HEK293 (cell line): ENCODE measurements around the gene GJB3.
"Not testable (repeated sequence)": the region's sequence is repeated elsewhere in the genome, so short reads cannot be mapped to it uniquely, and the experiment has no call there.

Experiments
- CTCF ChIA-PET: fragments of 350-600 bp; formaldehyde crosslinking; extraction: SDS; loops from one replicate; lab custom pipeline; 2021; ENCODE audit warnings: antibody characterized with exemption; lab: Yijun Ruan, JAX
- POLR2A ChIA-PET: fragments of 300-600 bp; formaldehyde crosslinking; extraction: SDS; loops from one replicate; lab custom pipeline; 2020; ENCODE audit warnings: antibody characterized with exemption, inconsistent platforms; lab: Yijun Ruan, JAX
- H3K27ac ChIP-seq: fragments of 200-500 bp; sonication (Bioruptor generic); 2 replicates; pipeline ENCODE4 v1.5.1; 2014; ENCODE audit warnings: low read depth, low read length, control low read depth, inconsistent platforms; ENCODE audit errors: extremely low read depth
- H3K36me3 ChIP-seq, 2 experiments: fragments of 200-500 bp in 1 of 2; sonication (Bioruptor generic) in 1 of 2; 1 replicate in 1 of 2; 2 replicates in 1 of 2; pipeline ENCODE4 v1.5.1; 2014 to 2017; ENCODE audit warnings: inconsistent platforms in 2 of 2, low read length in 2 of 2; ENCODE audit not compliant: control insufficient read depth in 2 of 2, insufficient read depth in 1 of 2
- H3K4me1 ChIP-seq: fragments of 200-500 bp; sonication (Bioruptor generic); 2 replicates; pipeline ENCODE4 v1.5.1; 2014; ENCODE audit warnings: mild to moderate bottlenecking, low read length, inconsistent platforms; ENCODE audit not compliant: control insufficient read depth, insufficient read depth
- H3K4me3 ChIP-seq: 2 replicates; pipeline ENCODE4 v1.5.1; 2011; ENCODE audit warnings: low read depth, mild to moderate bottlenecking, control low read depth, low read length, moderate library complexity
- H3K9me3 ChIP-seq: fragments of 200-500 bp; sonication (Bioruptor generic); 2 replicates; pipeline ENCODE4 v1.5.1; 2014; ENCODE audit warnings: low read depth, low read length, inconsistent platforms; ENCODE audit not compliant: control insufficient read depth, insufficient read depth
- KLF1 ChIP-seq: fragments of 450-650 bp; formaldehyde crosslinking; IDR thresholded peaks from 2 replicates; pipeline ENCODE4 v1.5.1; 2016; ENCODE audit warnings: missing biosample characterization, missing genetic modification characterization
- PRDM2 ChIP-seq: fragments of 450-650 bp; formaldehyde crosslinking; IDR thresholded peaks from 2 replicates; pipeline ENCODE4 v1.5.1; 2016; ENCODE audit warnings: missing biosample characterization, missing genetic modification characterization, borderline replicate concordance
- SP7 ChIP-seq: fragments of 450-650 bp; formaldehyde crosslinking; IDR thresholded peaks from 2 replicates; pipeline ENCODE4 v1.5.1; 2016; ENCODE audit warnings: missing biosample characterization, missing genetic modification characterization
- TSHZ1 ChIP-seq: fragments of 450-650 bp; formaldehyde crosslinking; IDR thresholded peaks from 2 replicates; pipeline ENCODE4 v1.5.1; 2016; ENCODE audit warnings: missing biosample characterization, missing genetic modification characterization, borderline replicate concordance
- ZNF121 ChIP-seq: fragments of 450-650 bp; formaldehyde crosslinking; IDR thresholded peaks from 2 replicates; pipeline ENCODE4 v1.5.1; 2016; ENCODE audit warnings: missing biosample characterization, missing genetic modification characterization
- ZNF140 ChIP-seq: fragments of 450-650 bp; formaldehyde crosslinking; IDR thresholded peaks from 2 replicates; pipeline ENCODE4 v1.5.1; 2016; ENCODE audit warnings: missing biosample characterization, missing genetic modification characterization
- ZNF302 ChIP-seq: fragments of 450-650 bp; formaldehyde crosslinking; IDR thresholded peaks from 2 replicates; pipeline ENCODE4 v1.5.1; 2016; ENCODE audit warnings: missing biosample characterization, missing genetic modification characterization, low read depth
- ZNF350 ChIP-seq: fragments of 450-650 bp; formaldehyde crosslinking; IDR thresholded peaks from 2 replicates; pipeline ENCODE4 v1.5.0; 2017; ENCODE audit warnings: missing biosample characterization, mild to moderate bottlenecking, missing genetic modification characterization
- ZNF37A ChIP-seq: fragments of 450-650 bp; IDR thresholded peaks from 2 replicates; pipeline ENCODE4 v1.5.1; 2018; ENCODE audit warnings: missing biosample characterization, missing genetic modification characterization
- ZNF398 ChIP-seq: fragments of 450-650 bp; formaldehyde crosslinking; IDR thresholded peaks from 2 replicates; pipeline ENCODE4 v1.5.1; 2017; ENCODE audit warnings: missing biosample characterization, missing genetic modification characterization
- ZNF768 ChIP-seq: fragments of 450-650 bp; formaldehyde crosslinking; IDR thresholded peaks from 2 replicates; pipeline ENCODE4 v1.5.1; 2018; ENCODE audit warnings: missing biosample characterization, mild to moderate bottlenecking, missing genetic modification characterization
- ZNF785 ChIP-seq: fragments of 450-650 bp; formaldehyde crosslinking; IDR thresholded peaks from 2 replicates; pipeline ENCODE4 v1.5.1; 2016; ENCODE audit warnings: missing biosample characterization, missing genetic modification characterization
- ZNF837 ChIP-seq: fragments of 450-650 bp; formaldehyde crosslinking; IDR thresholded peaks from 2 replicates; pipeline ENCODE4 v1.5.1; 2016; ENCODE audit warnings: missing biosample characterization, missing genetic modification characterization
- ZSCAN23 ChIP-seq: fragments of 450-650 bp; formaldehyde crosslinking; IDR thresholded peaks from 2 replicates; pipeline ENCODE4 v1.5.1; 2016; ENCODE audit warnings: missing biosample characterization, missing genetic modification characterization
- TF ChIP-seq, protein P1 (sequence below): fragments of 450-650 bp; formaldehyde crosslinking; IDR thresholded peaks from 2 replicates; pipeline ENCODE4 v1.5.1; 2016; ENCODE audit warnings: missing biosample characterization, missing genetic modification characterization
- TF ChIP-seq, protein P2 (sequence below): fragments of 450-650 bp; formaldehyde crosslinking; IDR thresholded peaks from 2 replicates; pipeline ENCODE4 v1.5.1; 2016; ENCODE audit warnings: missing biosample characterization, missing genetic modification characterization

The GJB3 gene

DNA sequence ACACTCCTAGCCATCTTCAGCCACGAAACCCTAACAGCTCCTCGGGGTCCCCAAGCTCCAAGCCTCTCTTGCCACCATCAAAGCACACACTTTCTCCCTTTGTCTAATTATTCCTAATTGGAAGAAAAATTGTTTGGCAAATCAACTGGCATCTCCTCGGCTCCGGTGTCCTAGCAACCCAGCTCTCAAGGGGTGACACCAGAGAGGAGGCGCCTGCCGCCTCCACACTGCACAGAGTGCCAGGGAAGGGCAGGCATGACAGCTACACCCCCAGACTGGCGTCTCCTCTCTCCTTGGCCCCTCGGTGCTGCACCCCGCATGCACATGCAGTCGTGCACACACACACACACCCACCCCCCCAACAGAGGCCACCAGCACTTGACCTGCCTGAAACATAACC, 44.3 kb upstream of the GJB3 start (continued):
- TF ChIP-seq, protein P1, sequence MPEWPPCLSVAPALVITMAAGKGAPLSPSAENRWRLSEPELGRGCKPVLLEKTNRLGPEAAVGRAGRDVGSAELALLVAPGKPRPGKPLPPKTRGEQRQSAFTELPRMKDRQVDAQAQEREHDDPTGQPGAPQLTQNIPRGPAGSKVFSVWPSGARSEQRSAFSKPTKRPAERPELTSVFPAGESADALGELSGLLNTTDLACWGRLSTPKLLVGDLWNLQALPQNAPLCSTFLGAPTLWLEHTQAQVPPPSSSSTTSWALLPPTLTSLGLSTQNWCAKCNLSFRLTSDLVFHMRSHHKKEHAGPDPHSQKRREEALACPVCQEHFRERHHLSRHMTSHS (tag by site-specific recombination) = no peak
- TF ChIP-seq TSHZ1 (tag by site-specific recombination) = no peak
- TF ChIP-seq ZNF140 (tag by site-specific recombination) = no peak
- TF ChIP-seq, protein P2, sequence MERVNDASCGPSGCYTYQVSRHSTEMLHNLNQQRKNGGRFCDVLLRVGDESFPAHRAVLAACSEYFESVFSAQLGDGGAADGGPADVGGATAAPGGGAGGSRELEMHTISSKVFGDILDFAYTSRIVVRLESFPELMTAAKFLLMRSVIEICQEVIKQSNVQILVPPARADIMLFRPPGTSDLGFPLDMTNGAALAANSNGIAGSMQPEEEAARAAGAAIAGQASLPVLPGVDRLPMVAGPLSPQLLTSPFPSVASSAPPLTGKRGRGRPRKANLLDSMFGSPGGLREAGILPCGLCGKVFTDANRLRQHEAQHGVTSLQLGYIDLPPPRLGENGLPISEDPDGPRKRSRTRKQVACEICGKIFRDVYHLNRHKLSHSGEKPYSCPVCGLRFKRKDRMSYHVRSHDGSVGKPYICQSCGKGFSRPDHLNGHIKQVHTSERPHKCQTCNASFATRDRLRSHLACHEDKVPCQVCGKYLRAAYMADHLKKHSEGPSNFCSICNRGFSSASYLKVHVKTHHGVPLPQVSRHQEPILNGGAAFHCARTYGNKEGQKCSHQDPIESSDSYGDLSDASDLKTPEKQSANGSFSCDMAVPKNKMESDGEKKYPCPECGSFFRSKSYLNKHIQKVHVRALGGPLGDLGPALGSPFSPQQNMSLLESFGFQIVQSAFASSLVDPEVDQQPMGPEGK (tag by site-specific recombination) = no peak
- no peak for TF ChIP-seq ZNF768 (tag by site-specific recombination)
- TF ChIP-seq PRDM2 (tag by site-specific recombination) = no peak

DNA sequence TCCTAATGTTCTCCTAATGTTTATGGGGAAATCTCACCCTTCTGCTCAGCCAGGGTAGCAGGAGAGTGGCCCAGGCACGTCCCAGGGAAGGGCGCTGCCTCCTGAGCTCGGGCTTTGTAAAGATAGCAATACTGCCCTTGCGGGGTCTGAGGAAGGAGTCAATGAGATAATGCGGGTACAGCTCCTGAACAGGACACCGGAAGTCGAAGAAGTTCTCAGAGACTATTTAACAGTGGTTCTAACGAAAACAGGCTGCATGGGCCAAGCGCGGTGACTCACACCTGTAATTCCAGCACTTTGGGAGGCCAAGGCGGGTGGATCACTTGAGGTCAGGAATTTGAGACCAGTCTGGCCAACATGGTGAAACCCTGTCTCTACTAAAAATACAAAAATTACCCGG, 43.8 kb upstream of the GJB3 start:
- POLR2A ChIA-PET, H3K4me1 ChIP-seq, H3K36me3 ChIP-seq, H3K27ac ChIP-seq, H3K4me3 ChIP-seq, H3K9me3 ChIP-seq: not testable (repeated sequence)
- CTCF ChIA-PET = interaction anchor here (0.7 kb wide), 1 partner anchor 574 kb away, joined by 5 read pairs; no protein-coding TSS in a partner anchor

- Histone ChIP-seq H3K36me3 (no peaks in the 10 kb centered on the region), H3K4me3 (no peak overlapping the region), H3K4me1 (no peaks in the 10 kb centered on the region), H3K27ac (no peak overlapping the region), H3K9me3 (no peaks in the 10 kb centered on the region)
- POLR2A ChIA-PET = no interaction called here
- no peak for TF ChIP-seq ZNF398
- TF ChIP-seq KLF1 (tag by site-specific recombination) = no peak
- no peak for TF ChIP-seq ZNF302 (tag by site-specific recombination)
- TF ChIP-seq ZNF837 (tag by site-specific recombination) = no peak
- no peak for TF ChIP-seq ZNF785 (tag by site-specific recombination)
- no peak for TF ChIP-seq SP7 (tag by site-specific recombination)
- TF ChIP-seq ZSCAN23 (tag by site-specific recombination) = no peak
- TF ChIP-seq ZNF350 (tag by site-specific recombination) = no peak
- no peak for TF ChIP-seq ZNF121 (tag by site-specific recombination)
- no peak for TF ChIP-seq ZNF37A
- CTCF ChIA-PET = interaction anchor here (0.8 to 1.7 kb wide), 7 partner anchors 19 to 1106 kb away, joined by 3 to 8 read pairs (median 4); no protein-coding TSS in a partner anchor
These were observed 41.4 kb upstream of the GJB3 start for GRCh38 chr1:34739613-34740012.
